Islet precursor cell (in vitro differentiated cells): ENCODE measurements around the gene APMAP.
"Not testable (repeated sequence)": the region's sequence is repeated elsewhere in the genome, so short reads cannot be mapped to it uniquely, and the experiment has no call there.

Source experiments
- DNase-seq: peaks from one replicate; pipeline ENCODE4 v3.0.0-alpha.2; 2018

The APMAP gene

GRCh38 chr20:24929867-24930723 is 62.5 kb downstream of the APMAP start:
- DNase-seq, result peak; percentile 93

GRCh38 chr20:24929259-24929658 is 63.3 kb downstream of the APMAP start:
- DNase-seq, result not testable (repeated sequence)

GRCh38 chr20:24920706-24921105 is 71.8 kb downstream of the APMAP start:
- DNase-seq, result peak; percentile 12

- DNase-seq, result not testable (repeated sequence)
Observed at GRCh38 chr20:24919665-24920064, 72.9 kb downstream of the APMAP start.

GRCh38 chr20:24918579-24919566 is 73.7 kb downstream of the APMAP start:
- no peak for DNase-seq

- DNase-seq, result peak; percentile 79
Observed at GRCh38 chr20:24917797-24918578, 74.6 kb downstream of the APMAP start.

- no peak for DNase-seq
Observed at GRCh38 chr20:24917056-24917455, 75.5 kb downstream of the APMAP start.

GRCh38 chr20:24916412-24916811 is 76.1 kb downstream of the APMAP start:
- DNase-seq, result no peak

GRCh38 chr20:24915892-24916291 is 76.7 kb downstream of the APMAP start:
- DNase-seq, result no peak

GRCh38 chr20:24915440-24915839 is 77.1 kb downstream of the APMAP start:
- no peak for DNase-seq

GRCh38 chr20:24914388-24915241 is 77.9 kb downstream of the APMAP start:
- no peak for DNase-seq

- no peak for DNase-seq
Observed at GRCh38 chr20:24913076-24913628, 79.4 kb downstream of the APMAP start.
